ENCODE measurements around the gene ECSIT.
"Not testable (repeated sequence)": the region's sequence is repeated elsewhere in the genome, so short reads cannot be mapped to it uniquely, and the experiment has no call there.

Gene ECSIT

DNA sequence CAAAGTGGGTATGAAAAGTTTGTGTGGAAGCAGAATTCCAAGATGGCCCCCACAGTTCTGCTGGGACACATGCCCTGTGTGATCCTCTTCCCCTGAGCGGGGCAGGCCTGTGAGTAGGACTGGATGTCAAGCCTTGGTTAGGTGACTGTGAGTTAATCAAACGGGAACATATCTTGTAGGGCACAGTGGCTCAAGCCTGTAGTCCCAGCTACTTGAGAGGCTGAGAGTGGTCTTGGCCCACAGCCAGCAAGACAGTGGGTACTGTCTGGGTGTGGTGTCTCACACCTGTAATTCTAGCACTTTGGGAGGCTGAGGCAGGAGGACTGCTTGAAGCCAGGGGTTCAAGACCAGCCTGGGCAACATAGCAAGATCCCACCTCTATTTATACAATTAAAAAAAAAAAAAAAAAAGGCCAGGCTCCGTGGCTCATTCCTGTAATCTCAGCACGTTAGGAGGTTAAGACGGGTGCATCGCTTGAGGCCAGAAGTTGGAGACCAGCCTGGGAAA is 29.7 kb downstream of the ECSIT start:
- no peak for DNase-seq

DNA sequence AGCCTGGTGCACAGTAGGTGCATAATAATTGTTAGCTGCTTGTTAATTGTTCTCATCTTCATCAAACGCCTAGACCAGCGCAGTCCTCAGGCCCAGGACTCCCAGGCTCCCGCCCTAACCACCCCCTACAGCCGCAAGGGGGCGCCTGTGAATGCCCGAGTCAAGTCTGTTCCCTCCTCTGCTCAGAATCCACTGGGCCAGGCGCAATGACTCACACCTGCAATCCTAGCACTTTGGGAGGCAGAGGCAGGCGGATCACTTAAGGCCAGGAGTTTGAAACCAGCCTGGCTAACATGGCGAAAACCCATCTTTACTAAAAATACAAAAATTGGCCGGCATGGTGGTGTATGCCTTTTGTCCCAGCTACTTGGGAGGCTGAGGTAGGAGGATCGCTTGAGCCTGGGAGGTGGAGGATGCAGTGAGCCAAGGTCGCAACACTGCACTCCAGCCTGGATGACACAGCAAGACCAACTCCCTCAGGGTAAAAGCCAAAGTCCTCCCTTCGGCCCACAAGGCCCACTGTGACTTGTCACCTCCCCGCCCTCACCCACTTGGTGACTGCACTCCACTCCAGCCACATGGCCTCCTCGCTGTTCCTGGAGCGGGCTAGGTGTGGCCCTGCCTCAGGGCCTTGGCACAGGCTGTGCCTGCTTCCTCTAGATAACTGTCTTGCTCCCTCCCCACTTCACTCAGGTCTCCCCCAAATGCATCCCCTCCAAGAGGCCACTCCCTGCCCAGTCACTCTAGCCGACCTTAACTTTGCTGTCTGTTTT is 32.4 kb downstream of the ECSIT start:
- DNase-seq: peak; percentile 73

DNA sequence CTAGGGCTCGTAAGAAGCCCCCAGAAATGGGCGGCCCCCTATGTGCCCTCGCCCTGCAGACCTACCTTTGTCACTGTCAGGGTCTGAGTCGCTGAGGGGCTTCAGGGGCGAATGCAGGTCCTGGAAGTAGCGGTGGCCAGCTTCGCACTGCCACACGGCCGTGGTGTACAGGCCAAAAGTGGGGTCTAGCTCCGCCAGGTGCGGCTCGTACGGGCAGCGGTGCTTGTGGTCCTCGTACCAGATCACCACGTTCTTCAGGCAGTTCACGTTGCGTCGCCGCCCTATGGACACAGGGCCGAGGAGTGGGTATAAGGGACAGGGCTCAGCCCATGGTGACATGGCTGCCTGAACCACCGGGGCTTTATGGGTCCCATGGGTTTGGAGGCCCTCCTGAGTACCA is 33.0 kb downstream of the ECSIT start:
- no peak for DNase-seq

DNA sequence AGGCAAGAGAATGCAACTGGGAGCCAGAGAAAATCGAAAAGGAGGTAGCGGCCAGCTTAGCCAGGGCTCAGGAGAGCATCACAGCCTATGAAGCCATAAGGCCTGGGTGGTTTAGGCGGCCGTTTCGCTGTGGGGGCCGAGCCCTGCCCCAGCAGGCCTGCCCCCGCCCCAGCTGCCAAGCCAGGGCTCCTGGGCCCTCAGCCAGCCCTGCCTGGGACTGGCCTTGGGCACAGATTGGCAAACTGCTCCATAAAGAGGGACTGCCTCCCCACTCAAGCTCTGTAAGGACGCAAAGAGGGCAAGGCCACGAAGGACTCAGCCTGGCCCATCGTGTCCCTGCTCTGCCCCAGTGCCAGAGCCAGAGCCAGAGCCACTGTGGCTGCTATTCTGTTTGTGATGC is 33.5 kb downstream of the ECSIT start:
- DNase-seq: no peak

DNA sequence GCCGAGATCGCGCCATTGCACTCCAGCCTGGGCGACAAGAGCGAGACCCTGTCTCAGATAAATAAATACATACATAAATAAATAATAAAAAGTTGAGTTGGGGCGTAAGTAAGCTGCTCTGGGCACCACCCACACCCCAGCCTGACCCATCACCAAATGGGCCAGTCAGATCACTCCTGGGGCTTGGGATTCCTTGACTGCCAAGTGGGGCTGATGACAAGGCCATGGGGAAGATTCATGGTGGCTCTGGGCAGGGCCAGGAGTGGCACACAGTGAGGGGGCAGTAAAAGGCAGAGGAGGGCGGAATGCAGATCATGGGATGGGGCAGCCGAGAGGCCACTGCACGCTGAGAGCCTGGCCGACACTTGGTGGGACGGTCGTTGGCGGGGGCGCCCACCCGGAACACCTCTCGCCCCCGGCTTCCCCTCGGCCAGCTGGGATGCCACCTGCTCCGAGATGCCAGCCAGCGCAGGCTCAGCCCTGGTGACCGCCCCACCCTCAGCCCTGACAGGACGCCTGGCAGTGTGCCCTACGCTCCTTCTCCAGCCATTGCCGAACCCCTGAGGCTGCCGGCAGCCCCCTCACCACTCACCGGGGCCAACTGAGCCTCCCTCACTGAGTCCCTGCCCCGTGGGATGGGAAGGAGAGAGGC is 34.2 kb downstream of the ECSIT start:
- DNase-seq: no peak

DNA sequence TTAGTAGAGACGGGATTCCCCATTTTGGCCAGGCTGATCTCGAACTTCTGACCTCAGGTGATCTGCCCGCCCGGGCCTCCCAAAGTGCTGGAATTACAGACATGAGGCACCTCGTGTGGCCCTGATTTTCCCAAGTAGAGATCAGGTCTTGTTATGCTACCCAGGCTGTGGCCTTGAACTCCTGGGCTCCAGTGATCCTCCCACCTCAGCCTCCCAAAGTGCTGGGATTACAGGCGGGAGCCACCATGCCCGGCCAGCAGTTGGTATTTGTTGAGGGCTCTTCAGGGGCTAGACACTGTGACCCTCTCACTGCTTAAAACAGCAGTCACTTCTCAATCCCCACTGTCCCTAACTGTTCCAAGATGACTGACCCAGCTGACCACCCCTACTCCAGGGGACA is 39.6 kb downstream of the ECSIT start:
- DNase-seq: no peak

DNA sequence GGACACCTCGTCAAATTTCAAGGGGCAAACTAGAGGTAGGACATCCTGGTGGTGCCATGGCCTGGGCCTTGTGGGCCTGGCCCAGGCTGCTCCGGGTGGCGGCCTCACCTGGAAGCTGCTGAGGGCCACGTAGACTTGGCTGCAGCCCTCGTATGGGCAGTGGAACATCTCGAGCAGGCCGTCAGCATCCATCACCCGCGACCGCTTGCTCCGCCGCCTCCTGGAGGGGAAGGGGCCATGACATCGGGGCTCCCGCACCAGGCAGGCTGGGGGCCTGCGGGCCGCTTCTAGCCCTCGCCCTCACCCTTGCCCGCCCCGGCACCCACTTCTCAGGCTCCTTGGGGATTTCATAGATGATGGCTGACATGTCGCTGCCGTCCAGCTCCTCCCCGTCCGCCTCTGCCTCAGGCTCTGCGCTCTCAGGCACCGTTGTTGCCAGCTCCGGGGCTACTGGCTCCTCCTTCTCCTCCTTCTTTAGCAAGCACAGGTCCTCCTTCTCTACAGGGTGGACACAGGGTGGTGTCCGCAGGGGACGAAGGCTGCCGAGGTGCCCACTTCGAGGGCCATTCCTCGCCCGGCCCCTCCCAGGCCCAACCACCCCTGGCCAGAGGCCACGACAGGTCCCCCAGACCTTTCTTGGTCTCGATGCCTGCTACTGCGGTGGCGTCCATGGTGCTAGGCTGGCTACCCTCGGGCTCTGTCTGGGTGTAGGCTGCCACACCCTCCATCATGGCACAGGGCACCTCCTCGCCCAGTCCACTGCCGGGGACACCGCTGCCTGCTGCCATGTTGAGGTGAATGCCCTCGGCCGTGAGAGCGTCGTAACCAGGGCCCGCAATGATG is 42.1 kb downstream of the ECSIT start:
- DNase-seq: no peak

DNA sequence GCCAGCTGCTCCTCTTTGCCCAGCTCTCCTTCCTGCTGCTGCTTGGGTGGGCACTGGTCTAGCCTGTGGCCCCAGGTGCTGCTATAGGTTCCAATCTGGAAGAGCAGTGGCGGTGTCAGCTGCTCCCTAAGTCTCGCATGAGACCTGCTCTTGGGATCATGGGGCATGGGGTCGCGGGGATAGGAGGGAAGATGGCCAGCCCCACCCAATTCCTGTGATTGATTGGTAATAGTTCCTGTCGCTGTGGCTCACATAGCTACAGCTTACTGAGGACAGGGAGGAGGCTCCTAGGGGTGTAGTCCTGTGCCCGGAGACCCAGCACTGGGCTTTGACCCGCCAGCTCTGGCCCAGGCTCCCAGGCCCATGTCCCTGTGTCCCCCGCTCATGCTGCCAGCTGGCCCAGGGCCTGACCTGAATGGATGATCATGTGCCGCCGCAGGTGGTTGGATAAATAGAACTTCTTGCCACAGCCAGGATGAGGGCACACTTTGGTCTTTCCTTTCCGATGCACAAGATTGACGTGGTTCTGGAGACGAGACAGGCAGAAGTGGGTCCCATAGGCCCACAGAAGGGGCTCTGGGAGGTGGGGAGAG is 43.6 kb downstream of the ECSIT start:
- no peak for DNase-seq

DNA sequence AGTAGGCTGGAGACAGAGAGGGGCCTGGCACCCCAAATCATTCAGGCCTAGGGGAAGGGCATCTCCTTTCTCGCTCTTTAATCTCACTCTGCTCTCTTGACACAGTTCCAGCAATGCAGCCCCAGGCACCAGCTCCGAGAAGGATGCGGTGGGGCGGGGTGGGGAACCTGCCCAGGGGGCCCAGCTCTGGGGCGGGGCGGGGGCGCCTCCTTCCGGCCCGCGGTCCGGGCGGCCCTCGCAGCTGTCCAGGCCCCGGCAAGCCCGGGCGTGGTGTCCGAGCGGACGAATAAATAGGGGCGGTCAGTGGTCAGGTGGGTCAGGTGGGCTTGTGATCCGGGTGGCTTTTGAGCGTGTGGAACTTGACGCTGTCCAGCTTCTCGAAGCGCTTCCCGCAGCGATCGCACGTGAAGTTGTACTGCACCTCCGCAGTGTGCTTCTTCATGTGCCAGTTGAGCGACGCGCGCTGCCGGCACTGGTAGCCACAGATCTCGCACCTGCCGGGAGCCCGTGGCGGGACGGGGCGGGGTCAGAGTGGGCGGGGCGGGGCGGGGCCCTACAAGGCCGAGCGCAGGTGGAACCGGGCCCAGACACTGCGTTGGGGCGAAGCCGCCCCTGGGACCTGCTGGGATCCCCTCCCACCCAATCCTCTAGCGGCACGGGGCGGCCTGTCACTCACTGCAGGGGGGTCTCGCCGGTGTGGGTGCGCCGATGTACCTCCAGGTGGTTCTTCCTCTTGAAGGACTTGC is 45.4 kb downstream of the ECSIT start:
- DNase-seq: no peak

DNA sequence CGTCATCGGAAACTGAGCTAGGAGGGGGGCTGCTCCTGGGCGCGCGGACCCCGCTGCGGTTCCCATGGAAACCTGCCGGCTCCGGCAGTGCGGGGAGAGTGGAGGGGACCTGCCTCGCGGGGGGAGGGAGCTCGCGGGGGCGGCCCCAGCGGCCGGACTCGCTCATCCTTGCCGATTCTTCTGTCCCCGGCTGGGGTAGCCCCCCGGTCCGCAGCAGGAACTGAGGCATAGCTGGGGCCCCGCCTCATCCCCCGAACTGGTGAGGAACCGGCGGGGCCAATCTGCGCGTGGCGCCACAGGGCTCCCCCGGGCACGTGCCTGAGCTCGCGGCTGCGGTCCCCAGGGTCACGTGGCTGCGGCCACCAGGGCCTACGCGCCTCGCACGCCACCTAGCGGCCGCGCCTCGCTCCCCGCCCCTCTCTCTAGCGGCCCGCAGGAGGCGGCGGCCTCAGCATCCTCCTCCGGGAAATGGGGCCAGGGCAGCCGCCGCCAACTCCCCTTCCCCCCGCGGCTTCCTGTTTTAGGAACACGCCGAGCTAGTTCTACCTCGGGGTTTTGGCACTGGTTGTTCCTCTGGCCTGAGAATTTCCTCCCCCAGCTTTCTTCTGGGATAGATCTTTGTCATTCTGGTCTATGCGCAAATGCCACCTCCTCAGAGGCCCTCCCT is 46.4 kb downstream of the ECSIT start:
- peak; percentile 89 for DNase-seq

DNA sequence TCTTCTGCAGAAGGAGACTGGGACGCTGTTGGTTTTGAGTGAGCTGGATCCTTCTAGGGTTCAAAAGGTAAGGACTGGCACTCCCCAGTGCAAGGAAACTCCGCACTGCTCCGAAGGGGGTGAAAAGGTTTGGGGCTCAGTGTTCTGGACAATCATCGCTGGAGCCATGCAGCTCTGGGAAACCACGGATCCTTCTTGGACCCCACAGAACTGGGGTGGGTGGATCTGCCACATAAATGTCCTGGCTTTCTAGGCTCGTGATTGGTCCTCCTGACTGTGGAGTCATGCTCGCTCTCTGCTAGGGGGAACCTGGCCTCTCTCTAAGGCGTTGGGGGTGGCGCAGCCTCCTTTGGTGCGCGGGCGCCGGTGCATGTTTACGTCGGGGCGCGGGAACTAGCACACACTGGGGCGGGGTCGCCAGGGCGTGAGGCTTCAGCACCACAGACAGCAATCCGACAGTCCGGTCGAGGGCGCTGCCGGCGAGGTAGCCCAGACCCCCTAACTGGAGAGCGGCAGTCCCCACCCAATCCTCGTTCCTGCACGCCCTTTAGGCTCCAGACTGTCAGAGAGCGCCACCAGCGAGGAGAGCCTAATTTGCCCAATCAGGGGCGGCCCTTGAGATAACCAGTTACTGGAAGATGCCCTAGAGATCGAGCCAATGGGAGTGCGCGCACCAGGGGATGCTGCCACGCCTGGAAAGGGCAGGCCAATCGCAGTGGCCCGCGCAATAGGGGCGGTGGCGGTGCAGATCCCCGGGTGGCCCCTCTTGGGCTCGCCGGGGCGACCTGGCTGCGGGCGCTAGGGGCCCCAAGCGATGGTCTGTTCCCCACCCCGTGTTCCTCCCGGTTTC is 47.2 kb downstream of the ECSIT start:
- DNase-seq: peak; percentile 92

DNA sequence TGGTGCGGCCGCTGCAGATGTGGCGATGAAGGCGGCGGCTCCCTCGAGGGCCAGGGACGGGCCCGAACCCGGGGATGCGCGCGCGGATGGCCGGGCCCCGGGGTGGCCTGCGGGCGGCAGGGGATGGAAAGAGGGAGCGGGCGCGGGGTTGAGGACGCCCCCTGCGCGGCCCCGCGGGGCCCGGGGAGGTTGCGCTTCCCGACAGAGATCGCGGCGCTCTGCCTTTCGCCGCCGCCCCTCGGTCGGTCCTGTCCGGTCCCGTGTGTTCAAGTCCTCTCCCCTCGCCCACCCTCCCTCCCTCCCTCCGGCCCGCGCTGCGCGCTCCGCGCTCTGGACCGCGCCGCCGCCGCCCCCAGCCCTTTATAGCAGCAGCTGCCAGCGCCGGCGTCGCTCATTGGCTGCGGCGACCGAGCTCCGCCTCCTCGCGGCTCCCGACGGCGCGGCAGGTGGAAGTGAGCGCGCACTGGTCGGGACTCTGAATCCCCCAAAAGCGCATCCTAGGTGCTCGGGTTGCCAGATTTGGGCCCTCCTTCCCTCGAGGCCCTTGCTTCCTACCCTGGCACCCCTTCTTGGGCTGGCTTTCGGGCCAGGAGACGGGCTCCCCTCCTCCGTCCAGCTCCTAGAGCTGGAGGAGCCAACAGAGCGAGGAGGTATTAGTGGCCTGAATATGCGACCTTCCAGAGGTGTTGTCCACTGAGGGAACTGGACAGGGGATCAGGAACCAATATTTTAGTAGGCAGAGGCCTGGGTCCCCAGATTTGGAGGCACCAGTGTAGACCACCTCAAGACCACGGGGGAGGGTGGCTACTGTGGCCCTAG is 48.0 kb downstream of the ECSIT start, which contains the start of gene ELAVL3:
Gene ELAVL3, minus strand, starts transcription at position 332 of the 819 bp plus-strand sequence. CDS start 438 bp downstream, outside the sequence.
- DNase-seq: no peak

DNA sequence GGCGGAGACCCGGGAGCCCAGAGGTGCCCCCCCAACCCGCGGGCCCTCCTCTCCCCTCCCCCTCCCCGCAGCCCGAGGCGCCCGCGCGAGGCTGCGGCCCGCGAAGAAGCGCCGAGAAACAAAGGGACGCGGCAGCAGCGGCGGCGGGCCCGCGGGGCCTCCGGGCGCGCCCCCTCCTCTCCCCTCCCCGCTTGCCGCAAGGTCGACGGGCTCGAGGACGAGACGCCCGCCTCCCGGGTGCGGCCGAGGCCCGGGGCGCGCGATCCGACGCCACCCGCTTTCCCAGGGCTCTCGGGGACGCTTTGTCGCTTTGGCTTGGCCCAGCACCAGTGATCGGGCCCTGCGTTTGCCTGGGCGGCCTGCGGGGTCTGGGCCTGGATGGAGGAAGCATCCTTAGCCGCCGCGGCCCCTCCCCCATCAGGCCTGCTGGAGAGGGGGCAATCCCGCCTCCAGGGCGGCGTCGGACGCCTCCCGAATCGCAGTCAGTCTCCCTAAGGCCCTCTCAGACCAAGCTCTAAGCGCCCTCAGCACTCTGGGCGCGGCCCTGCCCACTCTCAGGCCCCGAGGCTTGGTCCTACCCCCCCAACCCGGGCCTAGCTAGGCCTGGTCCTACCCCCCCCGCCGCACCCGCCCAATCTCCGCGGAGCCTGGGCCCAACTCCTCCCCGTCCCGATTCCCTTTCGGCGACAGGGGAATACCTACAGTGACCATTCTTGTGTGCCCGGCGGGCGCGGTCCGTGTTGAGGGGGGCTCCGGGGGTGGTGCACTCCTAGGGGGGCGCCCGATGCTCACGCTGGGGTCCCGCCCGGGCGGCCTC is 48.8 kb downstream of the ECSIT start:
- DNase-seq: no peak

DNA sequence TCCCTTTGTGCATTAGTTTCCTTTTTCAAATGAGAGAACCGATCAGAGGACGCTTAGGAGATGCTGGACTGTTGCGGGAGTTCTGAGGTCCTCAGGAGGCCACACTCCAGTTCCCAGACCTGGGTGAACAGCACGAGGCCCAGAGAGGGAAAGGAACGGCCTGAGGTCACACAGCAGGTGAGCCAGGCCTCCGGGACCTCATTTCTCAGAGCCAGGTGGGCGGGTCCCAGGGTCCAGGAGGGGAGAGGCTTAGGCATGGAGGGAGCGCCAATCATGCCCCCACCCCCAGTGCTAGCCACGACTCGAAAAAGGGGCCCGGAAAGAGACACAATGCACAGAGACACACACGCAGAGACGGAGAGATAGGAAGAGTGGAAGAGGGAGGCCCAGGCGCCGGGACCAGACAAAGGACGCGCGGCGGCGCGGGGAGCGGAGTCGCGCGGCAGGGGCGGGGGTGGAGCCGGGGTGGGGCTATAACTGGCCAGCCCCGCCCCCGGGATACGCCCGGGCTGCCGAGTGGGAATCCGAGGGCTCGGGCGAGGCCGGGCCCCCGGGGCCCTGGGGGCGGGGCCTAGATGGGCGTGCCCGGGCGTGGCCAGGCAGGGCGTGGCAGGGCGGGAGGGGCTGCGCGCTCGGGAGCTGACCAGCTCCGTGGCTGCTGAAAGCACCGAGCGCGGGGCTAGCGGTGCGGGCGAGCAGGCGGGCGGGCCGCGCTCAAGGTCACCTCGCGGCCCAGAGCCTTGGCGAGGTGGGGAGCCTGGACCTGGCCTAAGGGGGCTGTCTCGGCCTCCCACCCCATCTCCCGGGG is 49.6 kb downstream of the ECSIT start:
- DNase-seq: peak; percentile 60

DNA sequence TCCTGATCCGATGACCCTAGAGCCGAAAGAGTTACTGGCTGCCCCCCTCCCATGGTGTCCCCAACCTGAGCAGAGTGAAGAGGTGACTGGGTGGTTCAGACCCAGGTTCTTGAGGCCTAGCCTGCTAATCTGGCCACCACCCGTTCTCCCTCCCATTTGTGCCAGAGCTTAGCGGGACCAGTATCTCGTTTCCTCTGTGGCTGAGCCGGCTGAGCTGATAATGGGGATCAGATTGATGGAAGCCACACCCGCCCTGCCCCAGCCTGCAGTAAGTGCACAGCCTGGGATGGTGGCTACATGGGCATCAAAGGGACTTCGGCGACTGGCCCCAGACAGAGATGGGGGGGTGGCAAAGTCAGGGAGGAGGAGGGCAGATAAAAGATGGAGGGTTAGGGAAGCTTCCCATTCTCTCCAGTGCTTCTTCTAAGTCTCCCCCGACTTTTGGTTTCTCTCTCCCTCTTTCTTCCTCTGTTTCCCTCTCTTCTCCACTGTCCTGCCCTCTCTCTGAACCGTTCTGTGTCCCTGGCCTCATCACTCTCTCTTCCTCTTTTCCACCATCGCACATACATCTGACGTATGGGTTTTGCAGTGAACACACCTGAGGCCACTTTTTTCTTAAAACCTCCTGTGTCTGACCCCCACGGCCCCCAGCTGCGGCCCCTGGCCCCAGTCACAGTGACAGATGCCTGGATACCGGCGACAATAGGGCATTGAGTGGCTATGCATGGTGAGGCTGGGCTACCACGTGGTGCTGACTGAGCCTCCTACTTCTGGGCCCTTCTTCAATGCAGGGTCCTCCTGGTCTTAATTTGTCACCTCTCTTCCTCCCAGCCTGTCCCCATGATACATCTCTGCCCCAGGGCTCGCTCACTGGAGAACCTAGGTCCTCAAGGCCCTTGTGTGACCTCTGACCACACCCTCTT is 50.5 kb downstream of the ECSIT start:
- no peak for DNase-seq

DNA sequence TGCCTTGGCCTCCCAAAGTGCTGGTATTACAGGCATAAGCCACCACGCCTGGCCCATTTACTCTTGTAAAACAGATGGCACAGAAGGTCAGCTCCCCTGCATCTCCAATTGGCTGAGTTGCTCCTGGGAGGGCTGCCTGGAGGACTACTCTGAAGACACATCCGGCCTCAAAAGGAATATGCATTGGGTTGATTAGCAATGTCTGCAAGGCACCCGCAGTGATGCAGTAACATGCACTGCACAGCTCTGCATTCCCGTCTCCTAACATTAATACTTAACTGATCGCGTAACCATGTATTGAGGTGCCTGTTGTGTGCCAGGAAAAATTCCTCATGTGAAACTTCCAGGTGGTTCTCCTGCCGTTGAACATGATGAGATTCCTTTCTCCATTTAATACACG is 53.1 kb downstream of the ECSIT start:
- DNase-seq: no peak

DNA sequence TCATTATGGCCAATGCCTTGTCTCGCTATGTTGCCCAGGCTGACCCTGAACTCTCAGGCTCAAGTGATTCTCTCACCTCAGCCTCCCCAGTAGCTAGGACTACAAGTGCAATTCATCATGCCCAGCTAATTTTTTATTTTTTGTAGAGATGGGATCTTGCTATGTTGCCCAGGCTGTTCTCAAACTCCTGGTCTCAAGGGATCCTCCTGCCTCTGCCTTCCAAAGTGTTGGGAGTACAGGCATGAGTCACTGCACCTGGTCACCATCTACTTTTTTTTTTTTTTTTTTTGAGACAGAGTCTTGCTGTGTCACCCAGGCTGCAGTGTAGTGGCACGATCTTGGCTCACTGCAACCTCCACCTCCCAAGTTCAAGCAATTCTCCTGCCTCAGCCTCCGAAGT is 53.6 kb downstream of the ECSIT start:
- not testable (repeated sequence) for DNase-seq
